Esophagus muscularis mucosa (tissue), 4 donors: ENCODE data around the gene BACE2. TPM values are rescaled to one million over a fixed set of nuclear protein-coding genes. Genes with fewer than 3 reads are reported as not detected.

Experiments
- DNase-seq: peaks from one replicate; pipeline ENCODE4 v3.0.0-alpha.2; 2017; ENCODE audit errors: extremely low spot score
- H3K27ac ChIP-seq, 4 donors: fragments of 200-600 bp; sonication (generic); replicated peaks in 1 of 4; 1 replicate in 3 of 4; 2 replicates in 1 of 4; pipeline ENCODE4 v1.5.1; 2016 to 2019; ENCODE audit warnings: mild to moderate bottlenecking in 1 of 4
- H3K27me3 ChIP-seq, 4 donors: fragments of 200-600 bp; sonication (generic); one replicate each; pipeline versions ENCODE4 v1.5.1 to v1.6.0; 2016 to 2019
- H3K36me3 ChIP-seq, 4 donors: fragments of 200-600 bp; sonication (generic); one replicate each; pipeline ENCODE4 v1.5.1; 2016 to 2019
- H3K4me1 ChIP-seq, 4 donors: fragments of 200-600 bp; sonication (generic); one replicate each; pipeline ENCODE4 v1.5.1; 2016 to 2019
- H3K4me3 ChIP-seq, 4 donors: fragments of 200-600 bp; sonication (generic); 1 replicate in 2 of 4; 2 replicates in 2 of 4; pipeline ENCODE4 v1.5.1; 2016 to 2019; ENCODE audit warnings: mild to moderate bottlenecking in 4 of 4, moderate library complexity in 1 of 4
- H3K9me3 ChIP-seq, 4 donors: fragments of 200-600 bp; sonication (generic); 1 replicate in 3 of 4; 2 replicates in 1 of 4; pipeline ENCODE4 v1.5.1; 2016 to 2019
- CTCF ChIP-seq, 3 experiments: fragments of 200-600 bp in 2 of 3; fragments of 450-650 bp in 1 of 3; sonication (generic) in 2 of 3; IDR thresholded peaks; one replicate each; pipeline ENCODE4 v1.5.1; 2017 to 2019; ENCODE audit warnings: antibody characterized with exemption in 3 of 3, mild to moderate bottlenecking in 2 of 3, moderate library complexity in 1 of 3
- EP300 ChIP-seq: sonication (generic); formaldehyde crosslinking; IDR thresholded peaks from one replicate; pipeline ENCODE4 v1.6.1; 2017; ENCODE audit warnings: antibody characterized with exemption
- POLR2A ChIP-seq: fragments of 450-650 bp; IDR thresholded peaks from one replicate; pipeline ENCODE4 v1.6.1; 2017; ENCODE audit warnings: antibody characterized with exemption, moderate library complexity, mild to moderate bottlenecking, low read depth
- POLR2AphosphoS5 ChIP-seq, 2 donors: sonication (generic); formaldehyde crosslinking; IDR thresholded peaks; one replicate each; pipeline ENCODE4 v1.6.1; 2017; ENCODE audit warnings: antibody characterized with exemption in 2 of 2
- whole genome bisulfite sequencing: methylation state at CpG from one replicate; pipeline ENCODE4 v1.1.5; 2018; 5-methylcytosine and 5-hydroxymethylcytosine counted together
- intact Hi-C: fragments of 100-400 bp; cut with DNase I; formaldehyde crosslinking; loops from one replicate; pipeline ENCODE4 v1.15.1; 2023
- total RNA-seq, 4 donors: library from RNA; depleted of rRNA; stranded (reverse); fragments of >200 nt; gene quantifications; one replicate each; pipeline versions ENCODE4 v1.1.0 to v1.2.1, GENCODE V29; 2016

The BACE2 gene
- total RNA-seq, 4 donors from 2014 or later, result 44.9 to 61.6 (median 58.2) TPM

DNA sequence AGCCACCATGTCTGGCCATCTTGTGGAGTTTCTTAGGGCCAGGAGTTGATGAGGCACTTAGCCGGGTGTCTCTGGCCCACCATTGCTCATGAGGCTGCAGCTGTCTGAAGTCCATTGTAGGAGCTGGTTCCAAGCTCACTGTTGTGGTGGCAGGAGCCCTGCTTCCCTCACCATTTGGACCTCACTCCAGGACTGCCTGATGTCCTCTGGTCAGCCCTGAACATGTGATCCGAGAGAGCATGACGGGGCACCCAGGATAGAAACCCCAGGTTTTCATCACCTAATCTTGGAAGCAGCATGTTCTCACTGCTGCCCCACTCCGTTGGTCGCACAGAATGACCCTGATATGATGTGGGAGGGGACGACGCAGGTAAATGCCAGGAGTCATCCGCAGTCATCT lies 92.5 kb downstream of the BACE2 start:
- Histone ChIP-seq H3K27ac (no peak overlapping the region), H3K36me3 (peaks cover 0 to 40% (median 20%) of the 10 kb centered on the region in 4 donors), H3K4me3 (no peak overlapping the region), H3K9me3 (no peaks in the 10 kb centered on the region), H3K27me3 (no peaks in the 10 kb centered on the region), H3K4me1 (no peaks in the 10 kb centered on the region)
- intact Hi-C loops, result no loop called here
- 94% methylated on average over 8 of the region's 8 CpGs for WGBS
- TF ChIP-seq EP300, result no peak
- no peak for TF ChIP-seq POLR2AphosphoS5 (IDR thresholded peaks at IDR 0.05)
- peak; percentile 88 for DNase-seq

- H3K27ac ChIP-seq, result no peak overlapping the region
These were observed 99.4 kb downstream of the BACE2 start for GRCh38 chr21:41267346-41267745.

GRCh38 chr21:41269535-41269934 lies 101.6 kb downstream of the BACE2 start:
- 31% methylated on average over 1 of the region's 1 CpG for WGBS
- intact Hi-C loops, result no loop called here
- no peaks in the 10 kb centered on the region for H3K27me3 ChIP-seq
- H3K4me3 ChIP-seq, result no peak overlapping the region
- no peak overlapping the region for H3K27ac ChIP-seq
- peaks cover 0 to 10% (median 4%) of the 10 kb centered on the region in 4 donors for H3K9me3 ChIP-seq
- H3K36me3 ChIP-seq, result peaks cover 0 to 27% (median under 1%) of the 10 kb centered on the region in 4 donors
- TF ChIP-seq CTCF (IDR thresholded peaks at IDR 0.05), result no peak
- no peak for TF ChIP-seq POLR2A
- no peaks in the 10 kb centered on the region for H3K4me1 ChIP-seq
- DNase-seq, result no peak

More at GRCh38 chr21:41267346-41267745, 99.4 kb downstream of the BACE2 start:
- Histone ChIP-seq H3K4me3 (no peak overlapping the region), H3K9me3 (peaks cover 0 to 10% (median 4%) of the 10 kb centered on the region in 4 donors), H3K27me3 (no peaks in the 10 kb centered on the region), H3K36me3 (peaks cover 0 to 30% (median 0%) of the 10 kb centered on the region in 4 donors), H3K4me1 (no peaks in the 10 kb centered on the region)
- TF ChIP-seq POLR2A, result no peak
- no peak for DNase-seq
- intact Hi-C loops, result no loop called here
- 86% methylated on average over 2 of the region's 2 CpGs for WGBS

DNA sequence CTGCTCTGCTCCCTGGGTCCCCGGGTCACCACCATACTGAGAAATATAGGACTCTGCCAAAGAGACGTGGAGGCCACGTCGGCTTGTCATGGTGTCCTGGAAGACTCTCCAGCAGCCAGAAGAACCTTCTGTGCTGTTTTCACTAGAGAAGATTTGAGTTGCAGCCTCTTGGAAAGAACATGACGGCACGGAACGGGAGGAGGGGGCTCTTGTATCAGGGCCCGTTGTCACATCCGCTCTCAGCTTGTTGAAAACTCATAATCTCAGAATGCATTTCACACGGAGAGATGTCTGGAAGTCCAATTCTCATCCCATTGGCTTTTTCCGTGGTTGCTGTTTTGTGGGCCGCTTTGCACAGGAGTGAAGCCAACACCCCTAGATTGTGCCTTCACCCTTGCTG lies 109.2 kb downstream of the BACE2 start:
- Histone ChIP-seq H3K9me3 (peaks cover 0 to under 1% (median under 1%) of the 10 kb centered on the region in 4 donors), H3K4me1 (peaks cover 0 to 7% (median 0%) of the 10 kb centered on the region in 4 donors), H3K27ac (no peak overlapping the region), H3K4me3 (no peak overlapping the region), H3K27me3 (no peaks in the 10 kb centered on the region), H3K36me3 (peaks cover 0 to 40% (median 21%) of the 10 kb centered on the region in 4 donors)
- WGBS, result 82% methylated on average over 12 of the region's 12 CpGs
- intact Hi-C loops, result no loop called here
- no peak for TF ChIP-seq EP300
- no peak for TF ChIP-seq POLR2AphosphoS5 (IDR thresholded peaks at IDR 0.05)
- TF ChIP-seq CTCF (IDR thresholded peaks at IDR 0.05), result no peak
- TF ChIP-seq POLR2A, result no peak
- DNase-seq, result peak; percentile 68

GRCh38 chr21:41277846-41278245 lies 109.9 kb downstream of the BACE2 start:
- Histone ChIP-seq H3K4me1 (peaks cover 0 to 7% (median 0%) of the 10 kb centered on the region in 4 donors), H3K27ac (no peak overlapping the region), H3K9me3 (no peaks in the 10 kb centered on the region), H3K36me3 (peaks cover 0 to 38% (median 21%) of the 10 kb centered on the region in 4 donors), H3K4me3 (no peak overlapping the region), H3K27me3 (peaks cover 0 to 4% (median 0%) of the 10 kb centered on the region in 4 donors)
- WGBS, result 61% methylated on average over 4 of the region's 4 CpGs
- no peak for DNase-seq
- intact Hi-C loops, result no loop called here
- no peak for TF ChIP-seq POLR2A
- no peak for TF ChIP-seq EP300
- no peak for TF ChIP-seq CTCF (IDR thresholded peaks at IDR 0.05)
- no peak for TF ChIP-seq POLR2AphosphoS5 (IDR thresholded peaks at IDR 0.05)
